Measurements from ENCODE around the gene GOLGA8F.
"Not testable (repeated sequence)": the region's sequence is repeated elsewhere in the genome, so short reads cannot be mapped to it uniquely, and the experiment has no call there.

The GOLGA8F gene

GRCh38 chr15:28435594-28435993 lies 57.1 kb downstream of the GOLGA8F start:
- H3K4me3 ChIP-seq (ENCODE audit: control insufficient read depth in 1 of 7, extremely low read depth in 1 of 7, insufficient read depth in 4 of 7, low read depth in 2 of 7, low read length in 6 of 7); H3K27me3 ChIP-seq (replicated peaks in 2 of 5; ENCODE audit: control insufficient read depth in 4 of 5, insufficient read depth in 5 of 5, low read length in 4 of 5); H3K36me3 ChIP-seq (ENCODE audit: control insufficient read depth in 4 of 4, insufficient read depth in 4 of 4, low read length in 3 of 4); POLR2A ChIA-PET; H3K27ac ChIP-seq (ENCODE audit: insufficient read depth in 1 of 2, low read depth in 1 of 2, low read length in 2 of 2, poor library complexity in 1 of 2, severe bottlenecking in 2 of 2); H3K4me1 ChIP-seq (ENCODE audit: control extremely low read depth in 1 of 4, control insufficient read depth in 4 of 4, insufficient read depth in 4 of 4, low read length in 3 of 4); H3K9me3 ChIP-seq (ENCODE audit: control extremely low read depth in 1 of 5, control insufficient read depth in 4 of 5, insufficient read depth in 2 of 5, low read depth in 1 of 5, low read length in 4 of 5); CTCF ChIA-PET; DNase-seq: not testable (repeated sequence)
- WGBS (ENCODE audit: insufficient coverage) = no CpG with 5 or more reads among the region's 3 CpGs

Measured in common myeloid progenitor, CD34-positive (primary cell).